HG03378 (cell line): ENCODE data around the gene ATRAID.
A peak's percentile ranks its signal among the peaks of the same experiment; 100 is the strongest.
"Not testable (repeated sequence)": the region's sequence is repeated elsewhere in the genome, so short reads cannot be mapped to it uniquely, and the experiment has no call there.

Experiments
- ATAC-seq: cut with Tn5 transposase; IDR thresholded peaks from one replicate; pipeline ENCODE4 v1.9.1; 2021; ENCODE audit warnings: mild to moderate bottlenecking, moderate library complexity; ENCODE audit not compliant: unreplicated experiment

Gene ATRAID

GRCh38 chr2:27191070-27191829 lies 20.6 kb upstream of the ATRAID start:
- ATAC-seq = no peak

- ATAC-seq = no peak
Observed at GRCh38 chr2:27194538-27195354, 17.1 kb upstream of the ATRAID start.

- not testable (repeated sequence) for ATAC-seq
Observed at GRCh38 chr2:27195799-27196198, 16.0 kb upstream of the ATRAID start.

GRCh38 chr2:27198068-27198467 lies 13.8 kb upstream of the ATRAID start:
- not testable (repeated sequence) for ATAC-seq

- no peak for ATAC-seq
Observed at GRCh38 chr2:27198627-27199026, 13.2 kb upstream of the ATRAID start.

GRCh38 chr2:27199241-27199640 lies 12.6 kb upstream of the ATRAID start:
- no peak for ATAC-seq

GRCh38 chr2:27201675-27202074 lies 10.2 kb upstream of the ATRAID start:
- ATAC-seq = no peak

GRCh38 chr2:27202854-27203253 lies 9.0 kb upstream of the ATRAID start:
- no peak for ATAC-seq

- ATAC-seq = no peak
Observed at GRCh38 chr2:27203741-27204140, 8.1 kb upstream of the ATRAID start.

GRCh38 chr2:27204566-27204965 lies 7.3 kb upstream of the ATRAID start:
- no peak for ATAC-seq

- no peak for ATAC-seq
Observed at GRCh38 chr2:27205206-27205605, 6.6 kb upstream of the ATRAID start.

- ATAC-seq = no peak
Observed at GRCh38 chr2:27206346-27206745, 5.5 kb upstream of the ATRAID start.

- no peak for ATAC-seq
Observed at GRCh38 chr2:27208486-27209050, 3.3 kb upstream of the ATRAID start.

- ATAC-seq = no peak
Observed at GRCh38 chr2:27209621-27210401, 2.0 kb upstream of the ATRAID start.

- ATAC-seq = peak; percentile 14
Observed at GRCh38 chr2:27211241-27211942, 449 bp upstream of the ATRAID start.

GRCh38 chr2:27212626-27213471 lies 1.0 kb downstream of the ATRAID start:
- ATAC-seq = peak; percentile 13

GRCh38 chr2:27214941-27215340 lies 3.1 kb downstream of the ATRAID start:
- ATAC-seq = no peak

GRCh38 chr2:27216416-27217137 lies 4.7 kb downstream of the ATRAID start:
- ATAC-seq = no peak
